GM23338 (cell line): ENCODE results near the gene NBAS. TPM values are rescaled to one million over a fixed set of nuclear protein-coding genes. Genes with fewer than 3 reads are reported as not detected.

Experiments
- ATAC-seq: fragments of 200-7000 bp; cut with Tn5 transposase; 3 replicates; pipeline ENCODE4 v1.9.1; 2020
- DNase-seq: peaks from one replicate; pipeline ENCODE4 v3.0.0-alpha.2; 2015; ENCODE audit warnings: low spot score
- H2AFZ ChIP-seq: fragments of 200-600 bp; sonication (generic); 2 replicates; pipeline ENCODE4 v1.8.0; 2016; ENCODE audit warnings: antibody characterized with exemption, mild to moderate bottlenecking, moderate library complexity
- H3F3A ChIP-seq: fragments of 200-600 bp; sonication (generic); replicated peaks from 2 replicates; pipeline ENCODE4 v1.8.0; 2017; ENCODE audit warnings: antibody characterized with exemption, mixed run types, low read depth
- H3K27ac ChIP-seq: fragments of 200-600 bp; sonication (generic); 2 replicates; pipeline ENCODE4 v1.6.1; 2016; ENCODE audit warnings: low read depth
- H3K27me3 ChIP-seq: fragments of 200-600 bp; sonication (generic); 2 replicates; pipeline ENCODE4 v1.8.0; 2016; ENCODE audit warnings: mild to moderate bottlenecking, mixed run types, moderate library complexity; ENCODE audit not compliant: insufficient read depth
- H3K36me3 ChIP-seq: fragments of 200-600 bp; sonication (generic); 2 replicates; pipeline ENCODE4 v1.8.0; 2016; ENCODE audit warnings: mild to moderate bottlenecking; ENCODE audit not compliant: insufficient read depth
- H3K4me1 ChIP-seq: fragments of 200-600 bp; sonication (generic); 2 replicates; pipeline ENCODE4 v1.8.0; 2016; ENCODE audit warnings: mild to moderate bottlenecking, moderate library complexity; ENCODE audit not compliant: insufficient read depth
- H3K4me2 ChIP-seq: fragments of 200-600 bp; sonication (generic); 2 replicates; pipeline ENCODE4 v1.7.1; 2017; ENCODE audit warnings: mixed run types
- H3K4me3 ChIP-seq: fragments of 200-600 bp; sonication (generic); 2 replicates; pipeline ENCODE4 v1.6.1; 2016; ENCODE audit warnings: mixed run types
- H3K79me2 ChIP-seq: fragments of 200-600 bp; sonication (generic); replicated peaks from 2 replicates; pipeline ENCODE4 v1.8.0; 2017; ENCODE audit warnings: mild to moderate bottlenecking; ENCODE audit not compliant: insufficient read depth
- H3K9me2 ChIP-seq: fragments of 200-600 bp; sonication (generic); 2 replicates; pipeline ENCODE4 v1.8.0; 2017; ENCODE audit not compliant: insufficient read depth
- H4K20me1 ChIP-seq: fragments of 200-600 bp; sonication (generic); replicated peaks from 2 replicates; pipeline ENCODE4 v1.8.0; 2017; ENCODE audit warnings: mild to moderate bottlenecking; ENCODE audit not compliant: insufficient read depth
- H3K27ac Mint-ChIP-seq: 2 replicates; pipeline ENCODE4 v1.8.0; 2020; ENCODE audit warnings: inconsistent platforms, mild to moderate bottlenecking, moderate library complexity, mixed read lengths
- H3K27me3 Mint-ChIP-seq: 3 replicates; pipeline ENCODE4 v1.8.0; 2022; ENCODE audit warnings: low read depth, mild to moderate bottlenecking, moderate library complexity, mixed read lengths, inconsistent platforms; ENCODE audit not compliant: insufficient read depth, poor library complexity
- H3K36me3 Mint-ChIP-seq: 3 replicates; pipeline ENCODE4 v1.8.0; 2021; ENCODE audit warnings: low read depth, mild to moderate bottlenecking, inconsistent platforms, moderate library complexity, mixed read lengths
- H3K4me1 Mint-ChIP-seq: 3 replicates; pipeline ENCODE4 v1.8.0; 2020; ENCODE audit warnings: mild to moderate bottlenecking, inconsistent platforms, mixed read lengths
- H3K4me3 Mint-ChIP-seq: 3 replicates; pipeline ENCODE4 v1.8.0; 2021; ENCODE audit warnings: moderate library complexity, mild to moderate bottlenecking, inconsistent platforms, mixed read lengths
- H3K9me3 Mint-ChIP-seq: 3 replicates; pipeline ENCODE4 v1.8.0; 2020; ENCODE audit warnings: moderate library complexity, mild to moderate bottlenecking, inconsistent platforms, mixed read lengths
- CREB1 ChIP-seq: fragments of 250-450 bp; sonication (Bioruptor Pico); IDR thresholded peaks from 2 replicates; pipeline ENCODE4 v1.5.0; 2020; ENCODE audit warnings: low read depth, mild to moderate bottlenecking, moderate library complexity
- CTCF ChIP-seq, 2 experiments: fragments of 200-600 bp in 1 of 2; sonication (generic) in 1 of 2; conservative IDR thresholded peaks; 2 replicates each; pipeline versions ENCODE4 v1.5.1 to v1.6.1; 2016 to 2017; ENCODE audit warnings: antibody characterized with exemption in 2 of 2, low read depth in 2 of 2, mild to moderate bottlenecking in 2 of 2, moderate library complexity in 1 of 2
- ETS1 ChIP-seq: IDR thresholded peaks from 2 replicates; pipeline ENCODE4 v1.6.1; 2016; ENCODE audit warnings: antibody characterized with exemption
- EZH2 ChIP-seq: fragments of 200-600 bp; sonication (generic); IDR thresholded peaks from one replicate; pipeline ENCODE4 v1.8.0; 2017; ENCODE audit warnings: antibody characterized with exemption, mild to moderate bottlenecking, low read depth; ENCODE audit not compliant: unreplicated experiment
- EZH2phosphoT487 ChIP-seq: fragments of 200-600 bp; sonication (generic); IDR thresholded peaks from one replicate; pipeline ENCODE4 v1.8.1; 2018; ENCODE audit warnings: antibody characterized with exemption; ENCODE audit not compliant: unreplicated experiment
- JUNB ChIP-seq: IDR thresholded peaks from one replicate; pipeline ENCODE4 v1.6.1; 2016; ENCODE audit warnings: antibody characterized with exemption; ENCODE audit not compliant: unreplicated experiment
- NANOG ChIP-seq: IDR thresholded peaks from 2 replicates; pipeline ENCODE4 v1.6.1; 2016; ENCODE audit warnings: antibody characterized with exemption, borderline replicate concordance
- POLR2AphosphoS5 ChIP-seq: IDR thresholded peaks from 2 replicates; pipeline ENCODE4 v1.6.1; 2016; ENCODE audit warnings: antibody characterized with exemption, low read depth
- REST ChIP-seq: IDR thresholded peaks from one replicate; pipeline ENCODE4 v1.6.1; 2018; ENCODE audit warnings: antibody characterized with exemption; ENCODE audit not compliant: unreplicated experiment
- STAT1 ChIP-seq: IDR thresholded peaks from one replicate; pipeline ENCODE4 v1.6.1; 2016; ENCODE audit warnings: antibody characterized with exemption; ENCODE audit not compliant: unreplicated experiment
- ZNF114 ChIP-seq: fragments of 250-450 bp; sonication (Bioruptor Pico); IDR thresholded peaks from 2 replicates; pipeline ENCODE4 v1.5.0; 2020; ENCODE audit warnings: mild to moderate bottlenecking, moderate library complexity
- ZNF331 ChIP-seq: fragments of 250-450 bp; sonication (Bioruptor Pico); IDR thresholded peaks from 2 replicates; pipeline ENCODE4 v1.5.0; 2020; ENCODE audit warnings: low read depth, mild to moderate bottlenecking, moderate library complexity
- ZNF462 ChIP-seq: fragments of 250-450 bp; sonication (Bioruptor Pico); IDR thresholded peaks from 2 replicates; pipeline ENCODE4 v1.5.0; 2020; ENCODE audit warnings: mild to moderate bottlenecking, moderate library complexity
- polyA plus RNA-seq: library from polyadenylated mRNA; unstranded; fragments of >200 nt; fragmentation: Nextera tagmentation; extraction: Ambion mirVana; gene quantifications from 2 replicates; pipeline ENCODE4 v1.2.1, GENCODE V29; 2016
- total RNA-seq: library from RNA; depleted of rRNA; stranded (reverse); fragments of >200 nt; shearing (Covaris generic); gene quantifications from 2 replicates; pipeline ENCODE4 v1.2.3, GENCODE V29; 2014

NBAS gene
- total and polyA plus RNA-seq, 2 experiments from 2014 or later: 24.8 to 38.9 TPM

GRCh38 chr2:15539999-15540398 is 21.1 kb downstream of the NBAS start:
- H3K36me3 ChIP-seq: no peaks in the 10 kb centered on the region
- H3K27ac ChIP-seq: no peak overlapping the region
- H3K4me1 Mint-ChIP-seq: no peaks in the 10 kb centered on the region
- H4K20me1 ChIP-seq: no peaks in the 10 kb centered on the region
- no peak overlapping the region for H2AFZ ChIP-seq
- ATAC-seq (no peak), DNase-seq (no peak)
- H3K9me2 ChIP-seq: no peaks in the 10 kb centered on the region
- no peaks in the 10 kb centered on the region for H3K27me3 Mint-ChIP-seq
- no peak overlapping the region for H3K27ac Mint-ChIP-seq
- H3K79me2 ChIP-seq: no peaks in the 10 kb centered on the region
- TF ChIP-seq ZNF331 (CRISPR knock-in tag) (no peak), EZH2phosphoT487 (no peak), STAT1 (no peak), NANOG (no peak), JUNB (no peak), CREB1 (CRISPR knock-in tag) (no peak), ETS1 (no peak), POLR2AphosphoS5 (no peak), ZNF114 (CRISPR knock-in tag) (no peak), CTCF (conservative IDR thresholded peaks at IDR 0.05; ENCODE audit: low read depth in 2 of 2) (no peak), REST (no peak), EZH2 (no peak), ZNF462 (CRISPR knock-in tag) (no peak)
- H3K4me1 ChIP-seq: no peaks in the 10 kb centered on the region
- no peak overlapping the region for H3K4me3 Mint-ChIP-seq
- H3K9me3 Mint-ChIP-seq: peaks cover 6% of the 10 kb centered on the region; the same call in 2 of the 3 replicates
- no peak overlapping the region for H3K4me2 ChIP-seq
- no peaks in the 10 kb centered on the region for H3F3A ChIP-seq
- no peaks in the 10 kb centered on the region for H3K27me3 ChIP-seq
- H3K36me3 Mint-ChIP-seq: peaks cover 33% of the 10 kb centered on the region
- H3K4me3 ChIP-seq: no peak overlapping the region
